IPS DF 19.7 (cell line): Measurements from ENCODE around the gene CSTA.
"Not testable (repeated sequence)": the region's sequence is repeated elsewhere in the genome, so short reads cannot be mapped to it uniquely, and the experiment has no call there.

Source experiments
- DNase-seq: peaks from one replicate; pipeline ENCODE4 v3.0.0-alpha.2; 2013; ENCODE audit warnings: low read depth, low spot score

Gene CSTA

DNA sequence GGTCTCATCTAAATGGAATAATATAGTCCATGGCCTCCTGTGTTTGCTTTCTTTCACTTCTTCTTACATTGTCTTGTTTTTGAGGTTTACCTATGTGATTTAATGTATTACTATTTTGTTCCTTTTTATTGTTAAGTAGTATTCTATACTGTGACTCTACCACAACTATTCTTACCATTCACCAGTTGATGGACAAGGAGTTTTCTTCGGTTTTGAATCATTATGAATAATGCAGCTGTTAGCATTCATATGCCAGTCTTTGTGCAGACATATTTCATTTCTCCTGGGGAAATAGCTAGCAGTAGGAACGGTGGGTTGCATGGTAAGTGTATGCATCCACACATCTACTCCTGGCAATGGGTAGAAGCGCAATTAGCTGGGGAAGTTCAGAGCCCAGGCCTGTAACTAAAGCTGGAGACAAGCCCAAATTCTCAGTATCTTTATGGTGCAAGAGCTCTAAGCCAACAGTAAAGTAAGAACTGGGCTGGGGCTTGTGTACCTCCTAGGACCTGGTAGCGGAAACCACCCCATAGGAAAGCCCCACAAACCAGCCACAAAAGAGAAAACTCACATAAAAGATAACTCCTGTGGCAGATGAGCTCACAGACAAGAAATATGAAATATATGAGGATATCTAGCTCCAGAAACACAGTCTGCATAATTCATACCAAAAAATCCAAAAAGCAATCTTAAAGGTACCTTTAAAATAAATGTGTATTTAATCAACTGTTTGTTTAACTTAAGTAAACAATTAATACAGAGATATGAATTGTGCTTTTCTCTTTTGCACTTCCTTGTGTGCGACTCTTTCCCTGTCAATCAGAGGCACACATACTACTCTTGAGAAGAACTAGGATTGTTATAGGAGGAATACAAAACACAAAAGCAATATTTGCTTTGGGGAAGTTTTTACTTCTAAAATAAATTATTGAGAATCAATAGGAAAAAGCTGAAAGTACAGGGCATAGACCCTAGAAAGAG, 2.7 kb upstream of the CSTA start:
- no peak for DNase-seq

DNA sequence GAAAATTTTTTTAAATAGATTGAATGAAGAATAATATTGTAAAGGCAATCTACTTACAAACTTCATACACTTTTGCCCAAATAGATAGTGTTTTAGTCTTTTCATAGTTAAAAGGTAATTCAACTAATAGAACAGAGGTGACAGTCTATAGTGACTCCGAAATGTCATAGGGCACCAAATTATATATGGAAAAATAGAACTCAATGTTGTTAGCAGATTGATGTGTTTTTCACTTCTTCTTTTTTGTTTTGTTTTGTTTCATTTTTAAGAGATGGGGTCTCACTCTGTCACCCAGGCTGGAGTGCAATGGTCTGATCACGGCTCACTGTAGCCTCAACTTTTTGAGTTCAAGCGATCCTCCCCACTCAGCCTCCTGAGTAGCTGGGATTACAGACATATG, 721 bp downstream of the CSTA start:
- no peak for DNase-seq

DNA sequence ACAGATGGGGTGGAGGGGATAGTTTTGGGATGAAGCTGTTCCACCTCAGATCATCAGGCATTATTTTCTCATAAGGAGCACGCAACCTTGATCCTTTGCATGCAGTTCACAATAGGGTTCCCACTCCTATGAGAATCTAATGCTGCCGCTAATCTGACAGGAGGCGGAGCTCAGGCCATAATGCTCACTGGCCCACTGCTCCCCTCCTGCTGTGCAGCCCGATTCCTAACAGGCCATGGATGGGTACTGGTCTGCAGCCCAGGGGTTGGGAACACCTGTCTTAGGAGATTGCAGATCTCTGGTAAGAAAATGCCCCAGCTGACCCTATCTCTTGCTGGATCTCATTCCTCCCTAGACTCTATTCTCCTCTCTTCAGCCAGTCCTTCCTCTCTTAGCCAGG, 6.8 kb downstream of the CSTA start:
- DNase-seq, result no peak

DNA sequence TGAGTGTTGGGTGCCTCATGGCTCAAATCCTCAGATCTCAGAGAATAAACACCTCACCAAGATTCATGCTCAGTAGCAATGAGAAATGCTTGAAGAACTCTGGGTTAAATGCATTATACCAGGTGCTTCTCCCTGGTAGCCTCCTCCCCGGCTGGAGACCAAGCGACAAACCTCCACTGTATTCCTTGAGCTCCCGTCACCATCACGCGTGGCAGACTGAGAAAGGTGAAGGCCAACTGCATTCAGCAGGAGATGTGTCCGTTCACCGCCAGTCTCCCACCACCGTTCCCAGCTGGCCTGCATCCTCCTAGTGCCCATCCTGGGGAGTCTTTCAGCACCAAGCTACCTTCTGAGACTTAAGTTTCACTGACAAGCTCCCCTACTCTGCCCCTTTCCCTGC, 7.5 kb downstream of the CSTA start:
- no peak for DNase-seq

DNA sequence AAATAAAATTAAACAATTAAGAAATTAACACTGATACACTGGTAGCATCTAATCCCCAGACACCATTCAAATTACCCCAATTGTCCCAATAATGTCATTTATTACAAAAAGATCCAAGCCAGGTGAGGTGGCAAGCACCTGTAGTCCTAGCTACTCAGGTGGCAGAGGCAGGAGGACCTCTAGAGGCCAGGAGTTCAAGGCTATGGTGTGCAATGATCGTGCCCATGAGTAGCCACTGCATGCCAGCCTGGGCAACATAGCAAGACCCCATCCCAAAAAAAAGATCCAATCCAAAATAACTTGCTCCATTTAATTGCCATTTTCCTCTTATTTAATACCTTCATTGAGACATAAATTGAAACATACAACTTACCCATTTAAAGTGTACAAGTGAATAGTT, 17.8 kb downstream of the CSTA start:
- no peak for DNase-seq

DNA sequence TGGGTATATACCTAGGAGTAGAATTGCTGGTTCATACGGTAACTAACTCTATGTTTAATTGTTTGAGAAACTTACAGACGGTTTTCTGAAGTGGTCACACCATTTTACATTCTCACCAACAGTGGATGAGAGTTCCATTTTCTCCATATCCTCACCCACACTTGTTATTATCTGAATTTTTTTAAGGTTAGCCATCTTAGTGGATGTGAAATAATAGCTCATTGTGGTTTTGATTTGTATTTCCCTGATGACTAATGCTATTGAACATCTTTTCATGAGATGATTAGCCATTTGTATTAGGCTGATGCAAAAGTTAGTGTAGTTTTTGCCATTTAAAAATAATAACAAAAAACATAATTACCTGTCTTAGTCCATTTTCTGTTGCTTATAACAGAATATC, 18.6 kb downstream of the CSTA start:
- no peak for DNase-seq

DNA sequence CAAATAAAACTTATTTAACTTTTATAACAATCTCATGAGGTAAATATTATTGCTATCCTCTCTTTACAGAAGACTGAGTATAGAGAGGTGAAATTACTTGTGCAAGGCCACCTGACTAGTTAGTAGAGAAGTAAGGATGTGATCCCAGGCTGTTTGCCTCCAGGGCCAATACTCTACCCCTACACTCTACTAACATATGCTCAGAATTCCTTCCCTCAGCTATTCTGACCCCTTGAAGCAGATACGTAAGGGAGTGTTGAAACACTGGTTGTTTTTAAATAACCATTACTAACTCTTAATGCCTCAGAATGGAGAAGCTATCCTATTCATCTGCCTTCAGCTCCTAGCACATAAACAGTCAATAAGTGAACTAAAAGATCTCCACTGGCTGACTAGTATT, 24.1 kb downstream of the CSTA start:
- DNase-seq, result no peak

DNA sequence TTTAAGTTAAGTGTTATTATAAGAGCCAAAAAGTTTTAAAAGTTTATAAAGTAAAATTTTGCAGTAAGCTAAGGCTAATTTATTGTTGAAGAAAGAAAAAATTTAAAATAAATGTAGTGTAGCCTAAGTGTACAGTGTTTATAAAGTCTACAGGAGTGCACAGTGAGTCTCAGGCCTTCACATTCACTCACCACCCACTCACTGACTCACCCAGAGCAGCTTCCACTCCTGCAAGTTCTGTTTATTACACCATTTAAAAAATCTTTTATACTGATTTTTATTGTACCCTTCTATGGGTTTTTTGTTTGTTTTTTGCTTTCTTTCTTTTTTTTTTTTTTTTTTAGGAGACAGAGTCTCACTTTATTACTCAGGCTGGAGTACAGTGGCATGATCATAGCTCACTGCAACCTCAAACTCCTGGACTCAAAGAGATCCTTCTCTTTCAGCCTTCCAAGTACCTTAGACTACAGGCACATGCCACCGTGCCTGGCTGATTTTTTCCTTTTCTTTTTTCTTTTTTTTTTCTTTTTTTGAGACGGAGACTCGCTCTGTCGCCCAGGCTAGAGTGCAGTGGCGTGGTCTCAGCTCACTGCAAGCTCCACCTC, 25.9 kb downstream of the CSTA start:
- DNase-seq, result no peak

DNA sequence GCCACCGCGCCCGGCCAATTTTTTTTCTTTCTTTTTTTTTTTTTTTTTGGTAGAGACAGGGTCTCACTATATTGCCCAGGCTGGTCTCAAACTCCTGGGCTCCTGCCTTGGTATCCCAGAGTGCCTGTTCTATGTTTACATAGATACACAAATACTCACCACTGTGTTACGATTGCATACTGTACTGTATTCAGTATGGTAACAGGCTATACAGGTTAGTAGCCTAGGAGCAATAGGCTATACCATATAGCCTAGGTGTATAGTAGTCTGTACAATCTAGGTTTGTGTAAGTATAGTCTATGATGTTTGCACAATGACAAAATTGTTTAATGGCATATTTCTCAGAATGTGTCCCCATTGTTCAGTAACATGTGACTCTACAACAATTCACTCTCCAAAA, 26.6 kb downstream of the CSTA start:
- no peak for DNase-seq

DNA sequence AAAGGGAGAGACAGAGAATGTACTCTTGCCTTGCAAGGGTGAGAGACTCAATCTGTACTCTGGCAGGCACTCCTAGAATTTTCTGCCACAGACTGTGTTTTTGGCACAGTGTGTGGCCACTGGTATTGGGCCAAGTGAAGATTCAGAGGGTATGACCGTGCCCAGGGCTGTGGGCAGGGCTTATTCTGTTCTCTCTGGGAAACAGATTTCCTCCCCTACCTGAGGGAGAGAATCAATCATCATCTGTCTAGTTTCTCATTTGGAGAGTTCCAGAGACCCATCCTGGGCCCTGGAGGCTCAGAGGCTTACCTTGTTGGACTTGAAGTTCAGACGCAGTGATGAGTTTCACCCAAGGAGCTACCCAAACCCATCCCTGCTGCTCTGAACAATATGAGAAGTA, 28.2 kb downstream of the CSTA start:
- no peak for DNase-seq

DNA sequence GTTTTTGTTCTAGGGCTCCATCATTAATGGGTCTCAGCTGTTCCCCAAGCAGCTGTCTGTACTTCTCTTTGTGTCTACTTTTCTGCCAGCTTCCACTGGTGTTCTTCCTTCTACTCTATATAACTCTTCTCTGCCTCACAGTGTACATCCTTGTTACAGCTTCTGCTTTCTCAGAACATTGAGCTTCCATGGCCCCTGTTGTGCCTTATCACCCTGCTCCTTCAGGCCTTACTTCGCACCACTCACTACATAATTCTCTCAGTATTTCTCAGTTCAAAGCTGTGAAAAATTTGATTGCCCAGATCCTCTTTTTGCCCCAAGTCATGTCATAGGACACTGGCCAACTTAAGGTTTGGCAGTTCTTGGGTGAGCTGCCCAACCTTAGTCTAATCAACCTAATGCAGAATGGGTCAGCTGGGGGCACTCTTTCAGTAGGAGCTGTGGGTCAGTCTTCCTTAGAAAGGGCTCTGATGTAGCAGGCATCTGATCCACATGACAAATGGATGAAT, 28.9 kb downstream of the CSTA start:
- DNase-seq, result no peak

DNA sequence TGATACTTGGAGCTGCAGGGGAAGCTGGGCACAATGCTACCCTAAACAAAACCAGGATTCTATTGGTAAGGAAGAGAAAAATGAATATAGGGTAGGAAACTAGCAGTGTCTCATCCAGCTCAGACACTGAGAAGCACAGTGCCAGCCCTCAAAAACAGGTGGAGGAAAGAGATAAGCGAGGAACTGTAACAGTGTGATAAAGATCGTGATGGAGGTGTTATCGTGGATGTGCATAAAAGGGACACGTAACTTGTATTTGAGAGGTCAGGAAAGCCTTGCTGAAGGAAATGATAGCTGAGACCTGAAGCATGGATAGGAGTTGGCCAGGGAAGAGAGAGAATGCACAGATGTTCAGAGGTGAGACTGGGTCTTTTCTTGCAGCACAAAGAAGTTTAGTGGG, 30.6 kb downstream of the CSTA start:
- DNase-seq, result no peak

DNA sequence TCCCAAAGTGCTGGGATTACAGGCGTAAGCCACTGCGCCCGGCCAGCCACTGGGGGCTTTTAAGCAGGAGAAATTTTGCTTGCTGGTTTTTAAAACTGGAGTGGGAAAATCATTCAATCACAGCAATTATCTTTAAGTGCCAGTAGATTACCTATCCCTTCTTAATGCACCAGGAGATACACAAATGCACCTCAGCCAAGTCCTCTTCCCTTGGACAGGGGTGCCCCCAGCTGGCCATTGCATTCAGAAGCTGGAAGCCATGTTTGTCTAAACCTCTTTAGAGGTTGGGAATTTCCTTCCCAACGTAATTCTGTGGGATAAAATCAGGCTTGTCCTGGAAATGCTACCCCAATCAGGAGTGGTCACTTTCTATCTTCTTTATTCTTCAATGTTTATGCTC, 31.4 kb downstream of the CSTA start:
- no peak for DNase-seq

DNA sequence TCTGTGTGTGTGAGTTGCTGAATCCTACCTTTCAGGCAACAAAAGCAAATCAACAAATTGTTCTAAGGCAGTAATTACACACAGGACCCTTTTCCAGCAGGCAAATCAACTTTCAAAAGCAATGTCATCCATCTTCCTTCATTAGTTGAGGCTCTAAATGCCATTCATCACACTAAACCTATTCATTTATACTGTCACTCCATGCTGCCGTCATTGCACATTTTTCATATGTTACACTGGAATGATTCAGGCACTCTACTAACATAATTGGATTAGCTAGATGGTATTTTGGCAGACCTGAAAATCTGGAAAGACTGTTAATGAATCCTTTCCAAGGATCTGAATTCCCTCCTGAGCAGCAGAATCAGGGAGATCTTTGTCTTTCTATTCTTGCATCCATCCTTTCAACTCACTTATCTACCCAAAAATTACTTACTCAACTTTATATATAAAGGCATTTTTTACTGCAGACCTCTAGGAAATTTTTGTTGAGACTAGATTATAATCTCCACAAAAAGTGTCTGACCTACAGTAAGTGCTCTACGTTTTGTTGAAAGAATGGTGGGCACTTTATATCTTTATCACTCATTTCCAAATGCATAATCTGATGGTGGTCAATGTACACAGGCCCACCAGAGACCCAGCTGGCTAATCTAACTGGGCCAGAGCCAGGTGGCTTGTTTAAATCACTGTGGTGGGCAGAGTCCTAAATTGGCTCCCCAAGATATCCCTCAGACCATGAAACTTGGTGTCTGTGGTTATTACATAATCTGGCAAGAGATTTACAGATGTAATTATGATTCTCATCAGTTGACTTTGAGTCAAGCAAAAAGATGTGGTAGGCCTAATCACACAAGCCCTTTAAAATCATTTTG, 33.0 kb downstream of the CSTA start:
- DNase-seq, result no peak

DNA sequence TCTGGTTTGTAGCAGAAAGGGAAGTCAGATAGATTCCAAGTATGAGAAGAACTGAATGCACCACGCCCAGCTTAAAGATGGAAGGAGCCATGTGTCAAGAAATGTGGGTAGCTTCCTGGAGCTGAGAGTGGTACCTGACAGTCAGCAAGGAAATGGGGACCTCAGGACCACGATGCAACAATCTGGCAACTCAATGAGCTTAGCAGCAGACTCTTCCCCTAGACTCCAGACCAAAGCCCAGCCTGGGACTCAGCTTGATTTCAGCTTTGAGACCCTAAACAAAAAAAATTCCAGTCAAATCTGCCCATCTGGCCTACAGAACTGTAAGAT, 33.6 kb downstream of the CSTA start:
- DNase-seq, result no peak

DNA sequence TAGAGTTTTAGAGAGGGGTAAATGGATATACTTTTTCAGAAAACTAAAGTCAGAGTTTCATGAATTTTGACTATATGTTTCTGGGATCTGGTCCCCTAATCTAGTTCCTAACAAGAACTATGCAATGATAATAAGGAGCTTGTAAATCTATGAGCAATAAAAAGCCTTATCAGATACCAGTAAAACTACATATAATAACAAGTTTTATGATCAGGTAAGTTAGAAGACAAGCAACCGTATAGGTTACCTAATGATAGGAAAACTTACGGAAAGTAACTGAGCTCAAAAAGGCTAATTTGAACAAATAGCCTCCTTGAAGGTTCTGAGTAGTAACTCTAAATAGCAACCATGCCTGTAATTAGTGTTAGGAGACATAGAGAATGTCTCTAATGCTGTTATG, 37.0 kb downstream of the CSTA start:
- DNase-seq, result no peak

DNA sequence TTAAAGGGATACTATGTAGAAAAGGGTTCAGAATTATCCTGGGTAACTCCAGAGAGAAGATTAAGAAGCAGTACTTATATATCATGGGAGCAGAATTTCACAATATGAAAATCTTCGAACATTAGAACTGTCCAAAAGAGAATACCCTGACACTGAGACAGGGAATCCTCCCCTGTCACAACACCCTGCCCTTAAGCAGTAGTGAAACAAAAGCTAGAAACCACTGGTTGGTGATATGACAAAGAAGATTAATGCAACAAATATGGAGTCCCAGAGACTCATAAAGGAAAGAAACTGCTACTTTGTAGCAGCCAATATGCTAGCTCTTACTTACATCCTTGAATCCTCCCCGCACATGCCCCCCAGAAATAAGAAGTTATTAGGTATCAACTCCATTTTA, 39.4 kb downstream of the CSTA start:
- DNase-seq, result no peak

DNA sequence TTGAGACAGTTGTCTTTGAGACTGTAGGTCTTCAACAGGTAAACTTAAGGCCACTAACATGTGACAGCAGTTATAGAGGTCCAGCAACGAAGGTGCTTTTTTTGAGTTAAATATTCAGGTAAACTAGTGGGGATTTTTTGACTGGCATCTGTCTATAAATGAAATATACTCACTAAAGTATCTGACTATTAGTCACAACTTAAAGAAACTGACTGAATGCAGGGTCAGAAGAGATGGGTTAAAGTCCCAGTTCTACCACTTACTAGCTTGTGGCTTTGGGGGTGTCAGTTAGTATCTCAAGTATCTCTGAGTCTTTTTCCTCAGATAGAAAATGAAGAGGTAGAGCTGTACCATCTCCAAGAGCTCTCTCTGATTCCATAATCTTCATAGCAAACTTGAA, 40.0 kb downstream of the CSTA start:
- no peak for DNase-seq

DNA sequence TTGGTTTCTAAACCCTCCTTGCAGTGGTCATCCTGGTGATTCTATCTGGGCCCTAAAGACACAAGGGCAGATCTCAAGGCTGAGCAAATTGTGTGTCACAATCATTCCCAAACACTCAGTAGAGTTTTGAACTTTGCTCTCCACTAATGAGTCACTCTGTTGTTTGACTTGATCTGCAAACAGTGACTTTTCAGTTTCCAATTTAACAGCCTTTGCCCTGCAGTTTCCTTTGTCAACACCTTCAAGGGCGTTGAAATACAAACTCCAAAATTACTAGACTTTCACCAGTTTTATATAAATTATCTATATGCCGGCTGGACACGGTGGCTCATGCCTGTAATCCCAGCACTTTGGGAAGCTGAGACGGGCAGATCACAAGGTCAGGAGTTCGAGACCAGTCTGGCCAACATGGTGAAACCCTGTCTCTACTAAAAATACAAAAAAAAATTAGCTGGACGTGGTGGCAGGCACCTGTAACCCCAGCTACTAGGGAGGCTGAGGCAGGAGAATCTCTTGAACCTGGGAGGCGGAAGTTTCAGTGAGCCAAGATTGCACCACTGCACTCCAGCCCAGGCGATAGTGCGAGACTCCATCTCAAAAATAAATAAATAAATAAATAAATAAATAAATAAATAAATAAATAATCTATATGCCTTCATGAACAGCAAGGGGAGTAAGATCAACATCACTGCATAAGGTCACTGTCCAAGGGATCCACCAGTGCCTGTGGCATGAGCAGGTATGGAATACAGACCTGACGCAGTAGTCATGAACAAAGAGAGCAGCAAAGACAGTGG, 40.7 kb downstream of the CSTA start:
- not testable (repeated sequence) for DNase-seq

DNA sequence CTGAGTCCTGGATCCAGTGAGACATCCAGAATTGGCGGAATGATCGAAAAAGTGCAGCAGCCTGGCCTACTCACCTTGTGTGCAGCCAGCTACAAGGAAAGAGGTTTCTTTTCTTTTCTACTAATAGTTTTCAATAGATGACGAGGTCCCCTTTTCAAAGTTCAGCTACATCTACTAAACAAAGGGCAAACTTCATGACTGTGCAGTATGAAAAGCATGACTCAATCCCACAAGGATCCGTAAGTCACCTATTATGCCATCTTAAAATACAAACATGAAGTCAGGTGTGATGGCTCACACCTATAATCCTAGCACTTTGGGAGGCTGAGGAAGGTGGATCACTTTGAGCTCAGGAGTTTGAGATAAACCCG, 41.3 kb downstream of the CSTA start:
- DNase-seq, result no peak

DNA sequence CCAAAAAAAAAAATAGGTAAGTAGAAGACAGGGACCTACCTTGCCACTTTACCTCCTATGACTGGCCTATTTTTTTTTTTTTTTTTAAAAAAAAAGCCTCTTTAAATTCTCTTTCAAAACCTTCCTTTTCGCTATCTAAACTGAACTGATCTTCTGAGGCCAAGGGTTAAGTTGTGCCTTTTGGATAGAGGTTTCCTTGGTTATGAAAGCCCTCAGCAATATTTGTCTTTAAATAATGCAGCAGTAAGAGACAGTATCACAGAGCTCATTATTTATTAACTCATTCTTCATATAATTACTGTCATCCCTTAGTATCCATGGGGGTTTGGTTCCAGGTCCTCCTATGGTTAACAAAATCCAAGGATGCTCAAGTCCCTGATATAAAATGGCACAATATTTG, 49.0 kb downstream of the CSTA start:
- DNase-seq, result no peak

DNA sequence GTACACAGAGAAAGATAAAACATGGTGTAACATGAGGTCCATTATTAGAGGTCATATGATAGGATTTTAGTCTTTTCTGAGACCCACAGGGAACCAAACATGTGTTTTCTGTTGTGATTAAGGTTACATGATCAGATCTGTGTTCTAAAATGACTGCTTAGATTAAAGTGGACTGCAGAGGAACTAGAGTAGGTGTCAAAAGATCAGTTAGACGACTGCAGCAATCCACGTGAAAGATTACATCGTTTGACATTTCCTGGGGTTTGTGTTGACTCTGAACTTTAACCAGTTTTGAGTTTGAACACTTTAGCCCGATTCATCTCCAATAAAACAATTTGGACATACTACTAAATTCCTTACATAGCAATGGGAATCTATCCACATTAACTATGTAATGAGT, 52.9 kb downstream of the CSTA start:
- DNase-seq, result no peak
